LNCaP clone FGC (cell line): ENCODE data around the gene DAZ1.
"Not testable (repeated sequence)": the region's sequence is repeated elsewhere in the genome, so short reads cannot be mapped to it uniquely, and the experiment has no call there.

ENCODE experiments used
- DNase-seq: peaks from one replicate; pipeline ENCODE4 v3.0.0-alpha.2; 2011; ENCODE audit warnings: low read depth
- H3K4me3 ChIP-seq: 2 replicates; pipeline ENCODE4 v1.5.1; 2011; ENCODE audit warnings: mild to moderate bottlenecking, low read depth, low read length, control low read depth

Gene DAZ1

GRCh38 chrY:23198908-23199307, at the start of gene DAZ1:
DAZ1 (minus strand) TSS chrY:23199008; CDS start chrY:23198800, 208 bp downstream.
- DNase-seq, H3K4me3 ChIP-seq: not testable (repeated sequence)

GRCh38 chrY:23219233-23219632, 20.4 kb upstream of the DAZ1 start, which contains the start of gene DAZ2:
DAZ2 (plus strand) TSS chrY:23219533; CDS start chrY:23219741, 208 bp downstream.
- H3K4me3 ChIP-seq, DNase-seq: not testable (repeated sequence)

GRCh38 chrY:23210681-23211080, 11.9 kb upstream of the DAZ1 start:
- not testable (repeated sequence) for DNase-seq, H3K4me3 ChIP-seq

- not testable (repeated sequence) for DNase-seq, H3K4me3 ChIP-seq
Measured at GRCh38 chrY:23209802-23210495, 11.1 kb upstream of the DAZ1 start.

- DNase-seq, H3K4me3 ChIP-seq: not testable (repeated sequence)
Measured at GRCh38 chrY:23207455-23207854, 8.6 kb upstream of the DAZ1 start.
